Trophoblast cell (in vitro differentiated cells and primary cell): ENCODE measurements around the gene LKAAEAR1.
A peak's percentile ranks its signal among the peaks of the same experiment; 100 is the strongest.

Source experiments
- DNase-seq, 2 donors: peaks; one replicate each; pipeline ENCODE4 v3.0.0-alpha.2; 2016
- H2AFZ ChIP-seq: 2 replicates; pipeline ENCODE4 v1.6.1; 2013; ENCODE audit warnings: low read length, moderate library complexity, mild to moderate bottlenecking; ENCODE audit not compliant: insufficient read depth, poor library complexity
- H2AK5ac ChIP-seq: 2 replicates; pipeline ENCODE4 v1.6.1; 2013; ENCODE audit warnings: mild to moderate bottlenecking, low read length
- H2BK120ac ChIP-seq: 2 replicates; pipeline ENCODE4 v1.6.1; 2013; ENCODE audit warnings: low read length, mild to moderate bottlenecking, moderate library complexity; ENCODE audit not compliant: insufficient read depth, poor library complexity
- H2BK12ac ChIP-seq: 2 replicates; pipeline ENCODE4 v1.6.1; 2013; ENCODE audit warnings: mild to moderate bottlenecking, low read length, moderate library complexity
- H2BK5ac ChIP-seq: 2 replicates; pipeline ENCODE4 v1.6.1; 2013; ENCODE audit warnings: low read length, low read depth, moderate library complexity, mild to moderate bottlenecking; ENCODE audit not compliant: poor library complexity
- H3K14ac ChIP-seq: 2 replicates; pipeline ENCODE4 v1.6.1; 2013; ENCODE audit warnings: mild to moderate bottlenecking, low read length
- H3K18ac ChIP-seq: 2 replicates; pipeline ENCODE4 v1.6.1; 2013; ENCODE audit warnings: mild to moderate bottlenecking, low read length
- H3K23ac ChIP-seq: 2 replicates; pipeline ENCODE4 v1.6.1; 2013; ENCODE audit warnings: low read length
- H3K27ac ChIP-seq: 2 replicates; pipeline ENCODE4 v1.5.1; 2013; ENCODE audit warnings: low read depth, mild to moderate bottlenecking, inconsistent platforms, low read length, moderate library complexity
- H3K27me3 ChIP-seq: 2 replicates; pipeline ENCODE4 v1.6.1; 2013; ENCODE audit warnings: inconsistent platforms, mild to moderate bottlenecking, low read length, moderate library complexity; ENCODE audit not compliant: insufficient read depth
- H3K36me3 ChIP-seq, 2 experiments: 1 replicate in 1 of 2; 2 replicates in 1 of 2; pipeline ENCODE4 v1.6.1; 2013; ENCODE audit warnings: low read length in 2 of 2, mild to moderate bottlenecking in 2 of 2, moderate library complexity in 1 of 2; ENCODE audit not compliant: insufficient read depth in 2 of 2, control insufficient read depth in 1 of 2
- H3K4ac ChIP-seq: 2 replicates; pipeline ENCODE4 v1.6.1; 2013; ENCODE audit warnings: low read depth, mild to moderate bottlenecking, low read length, moderate library complexity
- H3K4me1 ChIP-seq, 2 experiments: 1 replicate in 1 of 2; 2 replicates in 1 of 2; pipeline ENCODE4 v1.6.1; 2013; ENCODE audit warnings: low read length in 2 of 2, mild to moderate bottlenecking in 2 of 2, moderate library complexity in 1 of 2; ENCODE audit not compliant: insufficient read depth in 2 of 2, control insufficient read depth in 1 of 2
- H3K4me2 ChIP-seq: 2 replicates; pipeline ENCODE4 v1.6.1; 2013; ENCODE audit warnings: inconsistent platforms, mild to moderate bottlenecking, low read length, moderate library complexity
- H3K4me3 ChIP-seq: 2 replicates; pipeline ENCODE4 v1.5.1; 2013; ENCODE audit warnings: mild to moderate bottlenecking, low read depth, low read length, inconsistent platforms
- H3K79me1 ChIP-seq: one replicate; pipeline ENCODE4 v1.6.1; 2013; ENCODE audit warnings: low read length
- H3K79me2 ChIP-seq: 2 replicates; pipeline ENCODE4 v1.6.1; 2013; ENCODE audit warnings: low read length, mild to moderate bottlenecking; ENCODE audit not compliant: control insufficient read depth, insufficient read depth, poor library complexity
- H3K9ac ChIP-seq: 2 replicates; pipeline ENCODE4 v1.6.1; 2013; ENCODE audit warnings: mild to moderate bottlenecking, low read length
- H3K9me3 ChIP-seq: 2 replicates; pipeline ENCODE4 v1.6.1; 2013; ENCODE audit warnings: low read depth, mild to moderate bottlenecking, control low read depth, inconsistent platforms, low read length; ENCODE audit not compliant: insufficient read depth
- H4K12ac ChIP-seq: 2 replicates; pipeline ENCODE4 v1.6.1; 2013; ENCODE audit warnings: low read depth, mild to moderate bottlenecking, low read length, moderate library complexity
- H4K8ac ChIP-seq: 2 replicates; pipeline ENCODE4 v1.6.1; 2013; ENCODE audit warnings: low read depth, mild to moderate bottlenecking, low read length, moderate library complexity
- H4K91ac ChIP-seq: one replicate; pipeline ENCODE4 v1.6.1; 2013; ENCODE audit warnings: low read depth, mild to moderate bottlenecking, low read length, moderate library complexity
- WGBS: extraction: QIAGEN DNeasy Blood & Tissue Kit; methylation state at CpG from one replicate; pipeline ENCODE4 v1.1.7; 2013; ENCODE audit warnings: missing lambda C conversion rate; ENCODE audit not compliant: insufficient read length, insufficient coverage; ENCODE audit errors: extremely low coverage; 5-methylcytosine and 5-hydroxymethylcytosine counted together

The LKAAEAR1 gene

DNA sequence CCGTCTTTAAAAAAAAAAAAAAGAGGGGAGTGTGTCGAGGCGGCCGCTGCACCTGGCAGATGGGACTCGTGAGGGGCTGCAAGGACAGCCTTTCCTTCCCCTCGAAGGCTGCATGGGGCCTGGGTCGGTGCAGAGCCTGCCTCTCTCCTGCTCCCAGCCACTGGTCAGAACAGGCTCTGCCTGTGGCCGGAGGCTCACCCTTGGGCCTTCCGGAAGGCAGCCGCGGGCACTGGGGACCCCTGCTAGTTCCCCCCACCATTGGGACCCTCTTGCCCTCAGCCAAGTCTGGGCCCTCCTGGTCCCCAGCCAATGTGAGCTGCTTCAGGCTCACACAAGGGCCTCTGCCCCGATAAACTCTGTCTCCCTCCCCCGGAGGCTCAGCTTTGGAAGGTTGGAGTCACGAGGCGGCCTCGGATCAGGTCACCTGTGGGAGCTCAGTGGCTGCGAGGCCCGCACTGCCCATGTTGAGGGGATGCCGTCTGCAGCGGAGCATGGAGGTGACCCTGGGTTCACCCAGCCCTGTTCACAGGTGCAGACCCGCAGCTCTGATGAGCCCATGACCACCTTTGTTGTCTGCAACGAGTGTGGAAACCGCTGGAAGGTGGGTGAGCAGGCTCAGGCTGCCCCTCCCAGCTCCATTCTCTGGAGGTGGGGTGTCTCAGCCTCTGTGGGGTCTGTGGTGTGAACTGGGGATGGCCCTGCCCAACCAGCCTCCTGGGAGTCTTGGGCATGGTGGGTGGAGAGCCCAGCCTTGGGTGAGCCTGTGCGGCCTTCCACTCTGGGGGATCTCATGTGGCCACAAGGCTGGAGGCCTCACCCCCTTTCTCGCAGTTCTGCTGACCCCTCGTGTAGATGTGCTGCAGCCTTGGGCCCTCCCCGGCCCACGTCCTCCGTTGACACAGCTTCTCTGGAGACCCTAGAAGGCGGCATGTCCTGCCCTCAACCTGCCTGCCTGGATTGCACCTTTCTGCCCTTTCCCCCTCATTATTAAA is 12.6 kb downstream of the LKAAEAR1 start:
- Histone ChIP-seq H3K4me3 (no peak overlapping the region), H2BK12ac (no peak overlapping the region), H3K79me1 (no peaks in the 10 kb centered on the region), H2AFZ (no peak overlapping the region), H2BK5ac (no peak overlapping the region), H2BK120ac (no peak overlapping the region), H3K4ac (no peak overlapping the region), H3K23ac (no peak overlapping the region), H3K36me3 (peaks cover 21 to 32% of the 10 kb centered on the region in 2 experiments), H4K8ac (no peak overlapping the region), H3K27me3 (no peaks in the 10 kb centered on the region), H2AK5ac (no peak overlapping the region), H3K27ac (no peak overlapping the region), H4K12ac (no peak overlapping the region), H3K9ac (no peak overlapping the region), H3K18ac (no peak overlapping the region), H3K9me3 (no peaks in the 10 kb centered on the region), H3K14ac (no peak overlapping the region), H3K4me2 (no peak overlapping the region), H4K91ac (no peak overlapping the region), H3K4me1 (no peaks in the 10 kb centered on the region), H3K79me2 (no peaks in the 10 kb centered on the region)
- no peak for DNase-seq
- no CpG with 5 or more reads among the region's 30 CpGs for WGBS

DNA sequence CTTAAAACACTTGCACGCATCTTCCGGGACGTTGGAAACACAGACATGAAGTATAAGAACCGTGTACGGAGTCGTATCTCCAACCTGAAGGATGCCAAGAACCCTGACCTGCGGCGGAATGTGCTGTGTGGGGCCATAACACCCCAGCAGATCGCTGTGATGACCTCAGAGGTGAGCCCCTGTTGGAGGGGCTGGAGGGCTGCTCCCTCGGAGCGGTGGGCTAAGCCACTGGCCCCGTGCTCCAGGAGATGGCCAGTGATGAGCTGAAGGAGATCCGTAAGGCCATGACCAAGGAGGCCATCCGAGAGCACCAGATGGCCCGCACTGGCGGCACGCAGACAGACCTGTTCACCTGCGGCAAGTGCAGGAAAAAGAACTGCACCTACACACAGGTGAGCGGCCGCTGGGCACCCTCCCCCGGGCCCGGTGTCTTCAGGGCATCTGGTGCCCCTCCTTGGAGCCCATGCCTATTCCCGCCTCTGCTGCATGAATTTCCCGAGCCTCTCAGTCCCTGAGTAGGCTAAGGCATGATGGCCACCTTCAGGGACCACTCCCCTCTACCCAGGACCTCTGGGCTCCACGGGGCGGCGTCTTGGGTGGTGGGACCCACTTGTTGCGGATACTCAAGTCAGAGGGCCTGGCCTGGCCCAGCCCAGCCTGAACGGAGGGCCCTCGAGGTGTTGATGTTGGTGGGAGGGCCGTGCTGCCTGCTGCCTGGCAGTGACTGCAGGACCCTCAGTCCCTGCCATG is 13.8 kb downstream of the LKAAEAR1 start:
- no peak overlapping the region for H4K8ac ChIP-seq
- H3K79me2 ChIP-seq, result no peaks in the 10 kb centered on the region
- H3K14ac ChIP-seq, result no peak overlapping the region
- no peak overlapping the region for H3K9ac ChIP-seq
- no peak overlapping the region for H2AFZ ChIP-seq
- H2BK120ac ChIP-seq, result no peak overlapping the region
- no peak overlapping the region for H3K18ac ChIP-seq
- no peak for DNase-seq
- peaks cover 3% of the 10 kb centered on the region in 2 experiments for H3K4me1 ChIP-seq
- no peak overlapping the region for H2BK5ac ChIP-seq
- H4K91ac ChIP-seq, result no peak overlapping the region
- H4K12ac ChIP-seq, result no peak overlapping the region
- H2AK5ac ChIP-seq, result no peak overlapping the region
- no peak overlapping the region for H2BK12ac ChIP-seq
- WGBS, result no CpG with 5 or more reads among the region's 31 CpGs
- H3K9me3 ChIP-seq, result no peaks in the 10 kb centered on the region
- H3K23ac ChIP-seq, result no peak overlapping the region
- no peak overlapping the region for H3K4ac ChIP-seq
- H3K36me3 ChIP-seq, result peaks cover 21 to 32% of the 10 kb centered on the region in 2 experiments
- H3K4me2 ChIP-seq, result no peak overlapping the region
- H3K4me3 ChIP-seq, result no peak overlapping the region
- H3K79me1 ChIP-seq, result no peaks in the 10 kb centered on the region
- H3K27me3 ChIP-seq, result no peaks in the 10 kb centered on the region
- no peak overlapping the region for H3K27ac ChIP-seq

DNA sequence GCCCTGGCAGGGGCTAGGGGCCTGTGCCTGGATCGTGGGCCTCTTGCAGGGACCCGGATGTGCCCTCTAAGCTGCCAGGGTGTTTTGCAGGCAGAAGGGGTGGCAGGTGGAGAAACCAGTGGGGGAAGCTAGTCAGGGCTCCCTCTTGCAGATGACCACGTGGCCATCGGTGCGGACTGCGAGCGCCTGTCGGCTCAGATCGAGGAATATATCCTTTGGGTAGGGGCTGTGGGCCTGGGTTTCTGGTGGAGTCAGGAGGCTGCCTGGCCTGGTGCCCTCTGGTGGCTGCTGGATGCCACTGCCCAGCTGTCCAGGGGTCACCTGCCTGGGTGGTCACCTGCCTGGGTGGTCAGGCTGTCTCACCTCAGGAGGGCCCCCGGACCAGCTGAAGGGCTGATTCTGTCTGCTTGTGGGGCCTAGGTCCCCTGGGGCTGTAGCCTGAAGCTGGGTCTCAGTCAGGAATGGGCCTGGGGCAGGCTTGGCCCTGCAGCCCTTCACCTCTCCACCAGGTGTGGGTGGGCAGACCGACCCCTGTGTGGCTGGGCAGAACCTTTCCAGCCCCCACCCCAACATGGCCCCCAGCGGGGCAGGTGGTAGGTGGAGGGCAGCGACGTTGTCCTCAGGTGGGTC is 14.5 kb downstream of the LKAAEAR1 start:
- H2BK5ac ChIP-seq, result no peak overlapping the region
- no peaks in the 10 kb centered on the region for H3K9me3 ChIP-seq
- H4K91ac ChIP-seq, result no peak overlapping the region
- H2AFZ ChIP-seq, result no peak overlapping the region
- peak in 1 of 2 donors; percentile 39 for DNase-seq
- H3K9ac ChIP-seq, result no peak overlapping the region
- no peak overlapping the region for H3K18ac ChIP-seq
- no peak overlapping the region for H3K23ac ChIP-seq
- H3K27ac ChIP-seq, result no peak overlapping the region
- H3K4me2 ChIP-seq, result no peak overlapping the region
- H3K79me1 ChIP-seq, result no peaks in the 10 kb centered on the region
- peaks cover 3% of the 10 kb centered on the region in 2 experiments for H3K4me1 ChIP-seq
- no peak overlapping the region for H3K4ac ChIP-seq
- H3K79me2 ChIP-seq, result no peaks in the 10 kb centered on the region
- H3K4me3 ChIP-seq, result no peak overlapping the region
- H3K14ac ChIP-seq, result no peak overlapping the region
- H3K27me3 ChIP-seq, result no peaks in the 10 kb centered on the region
- no peak overlapping the region for H2AK5ac ChIP-seq
- WGBS, result no CpG with 5 or more reads among the region's 14 CpGs
- peaks cover 20 to 28% of the 10 kb centered on the region in 2 experiments for H3K36me3 ChIP-seq
- no peak overlapping the region for H4K8ac ChIP-seq
- H2BK120ac ChIP-seq, result no peak overlapping the region
- H4K12ac ChIP-seq, result no peak overlapping the region
- H2BK12ac ChIP-seq, result no peak overlapping the region

DNA sequence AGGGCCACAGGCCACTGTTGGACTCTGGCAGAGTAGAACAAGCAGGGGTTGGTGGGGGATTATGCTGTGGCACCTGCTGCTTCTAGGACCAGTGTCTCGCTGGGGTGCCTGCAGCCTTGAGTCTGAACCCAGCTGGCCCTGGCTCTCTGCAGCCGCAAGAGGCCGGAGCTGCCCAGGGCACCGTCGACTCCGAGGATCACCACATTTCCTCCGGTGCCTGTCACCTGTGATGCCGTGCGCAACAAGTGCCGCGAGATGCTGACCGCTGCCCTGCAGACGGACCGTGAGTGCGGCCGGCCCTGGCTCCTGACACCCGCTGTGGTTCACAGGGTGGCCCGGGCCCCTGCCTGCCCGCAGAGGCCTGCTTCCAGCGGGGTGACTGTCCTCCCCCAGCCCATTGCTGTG is 15.0 kb downstream of the LKAAEAR1 start:
- no peaks in the 10 kb centered on the region for H3K79me2 ChIP-seq

More for the DNA sequence above, 15.0 kb downstream of the LKAAEAR1 start:
- no peak overlapping the region for H4K8ac ChIP-seq
- no peak overlapping the region for H2AK5ac ChIP-seq
- H3K4ac ChIP-seq, result no peak overlapping the region
- no peaks in the 10 kb centered on the region for H3K79me1 ChIP-seq
- no peak overlapping the region for H3K4me3 ChIP-seq
- no peaks in the 10 kb centered on the region for H3K27me3 ChIP-seq
- H2AFZ ChIP-seq, result no peak overlapping the region
- H3K18ac ChIP-seq, result no peak overlapping the region
- no peak overlapping the region for H3K27ac ChIP-seq
- H2BK5ac ChIP-seq, result no peak overlapping the region
- H3K36me3 ChIP-seq, result peaks cover 15 to 23% of the 10 kb centered on the region in 2 experiments
- no peak overlapping the region for H3K23ac ChIP-seq
- H2BK120ac ChIP-seq, result no peak overlapping the region
- no peak overlapping the region for H3K14ac ChIP-seq
- WGBS, result no CpG with 5 or more reads among the region's 20 CpGs
- no peak overlapping the region for H2BK12ac ChIP-seq
- H3K9me3 ChIP-seq, result no peaks in the 10 kb centered on the region
- H4K12ac ChIP-seq, result no peak overlapping the region
- H3K4me1 ChIP-seq, result peaks cover 3 to 5% of the 10 kb centered on the region in 2 experiments
- H3K9ac ChIP-seq, result no peak overlapping the region
- H4K91ac ChIP-seq, result no peak overlapping the region
- no peak overlapping the region for H3K4me2 ChIP-seq
- no peak for DNase-seq
